B cell (primary cell): Measurements from ENCODE around the gene PIK3R4.

Experiments
- CTCF ChIP-seq: fragments of 200-600 bp; IDR thresholded peaks from one replicate; pipeline ENCODE4 v1.8.0; 2022; ENCODE audit warnings: antibody characterized with exemption, mild to moderate bottlenecking
- EZH2 ChIP-seq: IDR thresholded peaks from 2 replicates; pipeline ENCODE4 v1.6.1; 2012; ENCODE audit warnings: borderline replicate concordance, low read depth, mild to moderate bottlenecking, moderate library complexity, low read length; ENCODE audit not compliant: insufficient read depth, poor library complexity, severe bottlenecking

GRCh38 chr3:130693314-130693713, 53.3 kb downstream of the PIK3R4 start:
- no peak for TF ChIP-seq CTCF
- TF ChIP-seq EZH2: no peak
